HepG2 (cell line): Measurements from ENCODE around the gene ATP4A. TPM values are rescaled to one million over a fixed set of nuclear protein-coding genes. Genes with fewer than 3 reads are reported as not detected.

ENCODE experiments used
- AGO2 ChIP-seq: fragments of 200-400 bp; formaldehyde crosslinking; optimal IDR thresholded peaks from 2 replicates; pipeline ENCODE3; 2017; ENCODE audit warnings: mild to moderate bottlenecking, low read depth, low read length, moderate library complexity
- ARNT2 ChIP-seq: sonication (generic); formaldehyde crosslinking; IDR thresholded peaks from 2 replicates; pipeline ENCODE4 v1.8.0; 2022; ENCODE audit warnings: mild to moderate bottlenecking, low read depth, missing genetic modification reagents, moderate library complexity
- CBFB ChIP-seq: sonication (generic); formaldehyde crosslinking; IDR thresholded peaks from 2 replicates; pipeline ENCODE4 v1.4.0; 2020; ENCODE audit warnings: missing genetic modification reagents
- CENPX ChIP-seq: sonication (generic); formaldehyde crosslinking; IDR thresholded peaks from 2 replicates; pipeline ENCODE4 v1.9.0; 2021; ENCODE audit warnings: mild to moderate bottlenecking, missing genetic modification reagents, moderate library complexity
- CHD2 ChIP-seq: IDR thresholded peaks from 2 replicates; pipeline ENCODE4 v1.6.1; 2011; ENCODE audit warnings: low read depth, low read length, improper control_type of control experiment
- DR1 ChIP-seq: sonication (generic); formaldehyde crosslinking; IDR thresholded peaks from 2 replicates; pipeline ENCODE4 v1.8.0; 2021; ENCODE audit warnings: mild to moderate bottlenecking, missing genetic modification reagents, inconsistent platforms
- FOXA3 ChIP-seq: IDR thresholded peaks from 2 replicates; pipeline ENCODE4 v1.6.1; 2016; ENCODE audit warnings: missing genetic modification reagents, missing compliant biosample characterization
- GATAD2A ChIP-seq: IDR thresholded peaks from 2 replicates; pipeline ENCODE4 v1.6.1; 2016
- HDAC2 ChIP-seq: sonication (generic); formaldehyde crosslinking; IDR thresholded peaks from 2 replicates; pipeline ENCODE4 v1.4.0; 2020; ENCODE audit warnings: missing genetic modification reagents
- NFIC ChIP-seq: IDR thresholded peaks from 2 replicates; pipeline ENCODE4 v1.6.1; 2012; ENCODE audit warnings: mild to moderate bottlenecking, low read length, inconsistent platforms
- RFX5 ChIP-seq: IDR thresholded peaks from 2 replicates; pipeline ENCODE4 v1.6.1; 2011; ENCODE audit warnings: low read depth, low read length, improper control_type of control experiment
- TBX3 ChIP-seq: fragments of 450-650 bp; IDR thresholded peaks from 2 replicates; pipeline ENCODE4 v1.6.1; 2017; ENCODE audit warnings: antibody characterized with exemption, mild to moderate bottlenecking, inconsistent platforms, borderline replicate concordance
- ZFP90 ChIP-seq: sonication (generic); formaldehyde crosslinking; IDR thresholded peaks from 2 replicates; pipeline ENCODE4 v1.8.0; 2022; ENCODE audit warnings: missing genetic modification reagents, mild to moderate bottlenecking, inconsistent platforms, borderline replicate concordance
- ZNF296 ChIP-seq: sonication (generic); formaldehyde crosslinking; conservative IDR thresholded peaks from 2 replicates; pipeline ENCODE4 v1.5.0; 2020; ENCODE audit warnings: mild to moderate bottlenecking, missing genetic modification reagents
- ZNF557 ChIP-seq: sonication (generic); formaldehyde crosslinking; IDR thresholded peaks from 2 replicates; pipeline ENCODE4 v1.4.0; 2020; ENCODE audit warnings: missing genetic modification reagents
- polyA plus RNA-seq, 8 experiments: library from polyadenylated mRNA; depleted of rRNA in 3 of 8; stranded (reverse) in 7 of 8; unstranded in 1 of 8; fragments of >200 nt; fragmentation: Illumina TruSeq in 4 of 8; extraction: Trizol in 4 of 8; gene quantifications; 2 replicates each; pipeline versions ENCODE4 v1.2.1 to v1.2.3, GENCODE V29; 2011 to 2016; ENCODE audit warnings: low read depth in 4 of 8, missing spikeins in 1 of 8, mixed read lengths in 1 of 8; ENCODE audit not compliant: insufficient read depth in 1 of 8
- total RNA-seq, 5 experiments: library from RNA; depleted of rRNA; stranded (reverse); fragments of >200 nt; fragmentation: Illumina TruSeq; extraction: Trizol; gene quantifications; 2 replicates each; pipeline ENCODE4 v1.2.3, GENCODE V29; 2016; ENCODE audit warnings: low read depth in 1 of 5
- TF ChIP-seq, protein P1 (sequence below): sonication (generic); formaldehyde crosslinking; IDR thresholded peaks from 2 replicates; pipeline ENCODE4 v1.8.0; 2023; ENCODE audit warnings: mild to moderate bottlenecking, missing genetic modification reagents
- TF ChIP-seq, protein P2 (sequence below): IDR thresholded peaks from 2 replicates; pipeline ENCODE4 v1.6.1; 2012; ENCODE audit warnings: low read length, improper control_type of control experiment
- TF ChIP-seq, protein P3 (sequence below): IDR thresholded peaks from 2 replicates; pipeline ENCODE4 v1.6.1; 2018; ENCODE audit warnings: missing genetic modification reagents, mild to moderate bottlenecking, missing compliant biosample characterization
- TF ChIP-seq, protein P4 (sequence below): sonication (generic); formaldehyde crosslinking; IDR thresholded peaks from 2 replicates; pipeline ENCODE4 v1.4.0; 2020; ENCODE audit warnings: mild to moderate bottlenecking, missing genetic modification reagents
- TF ChIP-seq, protein P5 (sequence below): sonication (generic); formaldehyde crosslinking; IDR thresholded peaks from 2 replicates; pipeline ENCODE4 v1.5.1; 2020; ENCODE audit warnings: mild to moderate bottlenecking, missing genetic modification reagents

ATP4A gene
- total and polyA plus RNA-seq, 2 of the 13 experiments (the other 11 are each of a cell fraction or from before 2014, with no cell fraction given), result 0.08 to 0.11 TPM

DNA sequence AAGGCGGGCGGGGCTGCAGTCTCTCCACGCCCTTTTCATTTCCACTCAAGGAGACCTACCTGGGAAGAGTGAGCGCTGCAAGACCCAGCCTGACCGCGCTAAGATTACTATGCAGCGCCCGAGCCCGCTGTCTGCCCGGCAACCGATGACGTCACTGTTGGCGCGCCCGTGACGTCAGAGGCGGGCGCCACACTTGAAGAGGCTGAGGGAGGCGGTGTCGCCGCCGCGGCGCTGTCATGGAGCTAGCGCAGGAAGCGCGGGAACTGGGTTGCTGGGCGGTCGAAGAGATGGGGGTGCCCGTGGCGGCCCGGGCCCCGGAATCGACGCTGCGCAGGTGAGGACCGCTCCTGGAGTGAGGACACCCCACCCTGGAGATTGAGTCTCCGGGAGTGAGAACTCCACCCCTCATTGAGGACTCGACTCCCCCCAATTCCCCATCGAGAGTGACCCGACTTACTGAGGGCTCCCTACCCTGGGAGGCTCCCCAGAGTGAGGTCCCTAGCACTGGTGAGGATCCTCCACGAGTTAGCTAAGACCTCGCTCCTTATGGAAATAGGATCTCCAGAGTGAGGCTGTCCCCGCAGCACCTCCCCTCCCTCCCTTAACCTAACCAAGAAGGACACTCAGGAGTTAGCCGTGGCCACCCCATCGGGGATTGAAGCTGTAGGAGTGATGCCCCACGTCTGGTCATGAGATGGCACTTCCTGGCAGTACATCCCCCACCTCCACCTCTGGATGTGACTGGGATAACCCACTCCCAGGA lies 49.3 kb upstream of the ATP4A start, which contains the start of gene HAUS5 (continued):
- TF ChIP-seq, protein P1, sequence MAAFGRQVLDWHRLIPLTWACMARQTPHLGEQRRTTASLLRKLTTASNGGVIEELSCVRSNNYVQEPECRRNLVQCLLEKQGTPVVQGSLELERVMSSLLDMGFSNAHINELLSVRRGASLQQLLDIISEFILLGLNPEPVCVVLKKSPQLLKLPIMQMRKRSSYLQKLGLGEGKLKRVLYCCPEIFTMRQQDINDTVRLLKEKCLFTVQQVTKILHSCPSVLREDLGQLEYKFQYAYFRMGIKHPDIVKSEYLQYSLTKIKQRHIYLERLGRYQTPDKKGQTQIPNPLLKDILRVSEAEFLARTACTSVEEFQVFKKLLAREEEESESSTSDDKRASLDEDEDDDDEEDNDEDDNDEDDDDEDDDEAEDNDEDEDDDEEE (CRISPR knock-in tag), result peak; percentile 71; the same call in 1 of the 2 replicates
- TF ChIP-seq CBFB (CRISPR knock-in tag), result peak; percentile 59; the same call in 1 of the 2 replicates
- TF ChIP-seq, protein P2, sequence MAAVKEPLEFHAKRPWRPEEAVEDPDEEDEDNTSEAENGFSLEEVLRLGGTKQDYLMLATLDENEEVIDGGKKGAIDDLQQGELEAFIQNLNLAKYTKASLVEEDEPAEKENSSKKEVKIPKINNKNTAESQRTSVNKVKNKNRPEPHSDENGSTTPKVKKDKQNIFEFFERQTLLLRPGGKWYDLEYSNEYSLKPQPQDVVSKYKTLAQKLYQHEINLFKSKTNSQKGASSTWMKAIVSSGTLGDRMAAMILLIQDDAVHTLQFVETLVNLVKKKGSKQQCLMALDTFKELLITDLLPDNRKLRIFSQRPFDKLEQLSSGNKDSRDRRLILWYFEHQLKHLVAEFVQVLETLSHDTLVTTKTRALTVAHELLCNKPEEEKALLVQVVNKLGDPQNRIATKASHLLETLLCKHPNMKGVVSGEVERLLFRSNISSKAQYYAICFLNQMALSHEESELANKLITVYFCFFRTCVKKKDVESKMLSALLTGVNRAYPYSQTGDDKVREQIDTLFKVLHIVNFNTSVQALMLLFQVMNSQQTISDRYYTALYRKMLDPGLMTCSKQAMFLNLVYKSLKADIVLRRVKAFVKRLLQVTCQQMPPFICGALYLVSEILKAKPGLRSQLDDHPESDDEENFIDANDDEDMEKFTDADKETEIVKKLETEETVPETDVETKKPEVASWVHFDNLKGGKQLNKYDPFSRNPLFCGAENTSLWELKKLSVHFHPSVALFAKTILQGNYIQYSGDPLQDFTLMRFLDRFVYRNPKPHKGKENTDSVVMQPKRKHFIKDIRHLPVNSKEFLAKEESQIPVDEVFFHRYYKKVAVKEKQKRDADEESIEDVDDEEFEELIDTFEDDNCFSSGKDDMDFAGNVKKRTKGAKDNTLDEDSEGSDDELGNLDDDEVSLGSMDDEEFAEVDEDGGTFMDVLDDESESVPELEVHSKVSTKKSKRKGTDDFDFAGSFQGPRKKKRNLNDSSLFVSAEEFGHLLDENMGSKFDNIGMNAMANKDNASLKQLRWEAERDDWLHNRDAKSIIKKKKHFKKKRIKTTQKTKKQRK, result no peak
- TF ChIP-seq, protein P3, sequence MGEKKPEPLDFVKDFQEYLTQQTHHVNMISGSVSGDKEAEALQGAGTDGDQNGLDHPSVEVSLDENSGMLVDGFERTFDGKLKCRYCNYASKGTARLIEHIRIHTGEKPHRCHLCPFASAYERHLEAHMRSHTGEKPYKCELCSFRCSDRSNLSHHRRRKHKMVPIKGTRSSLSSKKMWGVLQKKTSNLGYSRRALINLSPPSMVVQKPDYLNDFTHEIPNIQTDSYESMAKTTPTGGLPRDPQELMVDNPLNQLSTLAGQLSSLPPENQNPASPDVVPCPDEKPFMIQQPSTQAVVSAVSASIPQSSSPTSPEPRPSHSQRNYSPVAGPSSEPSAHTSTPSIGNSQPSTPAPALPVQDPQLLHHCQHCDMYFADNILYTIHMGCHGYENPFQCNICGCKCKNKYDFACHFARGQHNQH (CRISPR knock-in tag), result peak; percentile 80; the same call in 1 of the 2 replicates
- TF ChIP-seq DR1 (CRISPR knock-in tag), result 0 out of 2 replicates have a peak, but pooled peaks have one; percentile 32
- peak; percentile 100 for TF ChIP-seq RFX5
- TF ChIP-seq CHD2, result no peak
- peak; percentile 74; the same call in 1 of the 2 replicates for TF ChIP-seq ZFP90 (CRISPR knock-in tag)
- TF ChIP-seq GATAD2A (CRISPR knock-in tag), result peak; percentile 66
- no peak for TF ChIP-seq AGO2
- TF ChIP-seq, protein P4, sequence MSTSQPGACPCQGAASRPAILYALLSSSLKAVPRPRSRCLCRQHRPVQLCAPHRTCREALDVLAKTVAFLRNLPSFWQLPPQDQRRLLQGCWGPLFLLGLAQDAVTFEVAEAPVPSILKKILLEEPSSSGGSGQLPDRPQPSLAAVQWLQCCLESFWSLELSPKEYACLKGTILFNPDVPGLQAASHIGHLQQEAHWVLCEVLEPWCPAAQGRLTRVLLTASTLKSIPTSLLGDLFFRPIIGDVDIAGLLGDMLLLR (CRISPR knock-in tag), result peak; percentile 52; the same call in 1 of the 2 replicates
- peak; percentile 83; the same call in 1 of the 2 replicates for TF ChIP-seq HDAC2 (CRISPR knock-in tag)
- TF ChIP-seq NFIC, result no peak
- 0 out of 2 replicates have a peak, but pooled peaks have one; percentile 59 for TF ChIP-seq ARNT2 (CRISPR knock-in tag)
- no peak for TF ChIP-seq TBX3
- TF ChIP-seq, protein P5, sequence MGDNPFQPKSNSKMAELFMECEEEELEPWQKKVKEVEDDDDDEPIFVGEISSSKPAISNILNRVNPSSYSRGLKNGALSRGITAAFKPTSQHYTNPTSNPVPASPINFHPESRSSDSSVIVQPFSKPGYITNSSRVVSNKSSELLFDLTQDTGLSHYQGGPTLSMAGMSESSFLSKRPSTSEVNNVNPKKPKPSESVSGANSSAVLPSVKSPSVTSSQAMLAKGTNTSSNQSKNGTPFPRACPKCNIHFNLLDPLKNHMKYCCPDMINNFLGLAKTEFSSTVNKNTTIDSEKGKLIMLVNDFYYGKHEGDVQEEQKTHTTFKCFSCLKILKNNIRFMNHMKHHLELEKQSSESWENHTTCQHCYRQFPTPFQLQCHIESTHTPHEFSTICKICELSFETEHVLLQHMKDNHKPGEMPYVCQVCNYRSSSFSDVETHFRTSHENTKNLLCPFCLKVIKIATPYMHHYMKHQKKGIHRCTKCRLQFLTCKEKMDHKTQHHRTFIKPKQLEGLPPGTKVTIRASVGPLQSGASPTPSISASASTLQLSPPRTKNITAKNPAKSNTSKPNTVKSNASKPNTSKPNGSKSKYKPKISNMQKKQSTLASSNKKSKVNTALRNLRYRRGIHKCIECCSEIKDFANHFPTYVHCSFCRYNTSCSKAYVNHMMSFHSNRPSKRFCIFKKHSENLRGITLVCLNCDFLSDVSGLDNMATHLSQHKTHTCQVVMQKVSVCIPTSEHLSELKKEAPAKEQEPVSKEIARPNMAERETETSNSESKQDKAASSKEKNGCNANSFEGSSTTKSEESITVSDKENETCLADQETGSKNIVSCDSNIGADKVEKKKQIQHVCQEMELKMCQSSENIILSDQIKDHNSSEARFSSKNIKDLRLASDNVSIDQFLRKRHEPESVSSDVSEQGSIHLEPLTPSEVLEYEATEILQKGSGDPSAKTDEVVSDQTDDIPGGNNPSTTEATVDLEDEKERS (CRISPR knock-in tag), result 0 out of 2 replicates have a peak, but pooled peaks have one; percentile 64
- TF ChIP-seq ZNF557 (CRISPR knock-in tag), result 0 out of 2 replicates have a peak, but pooled peaks have one; percentile 40
- peak; percentile 45; the same call in 1 of the 2 replicates for TF ChIP-seq FOXA3
- TF ChIP-seq CENPX, result no peak
- TF ChIP-seq ZNF296 (CRISPR knock-in tag), result no peak
